HepG2 (cell line): Measurements from ENCODE around the gene DNMT3A. TPM values are rescaled to one million over a fixed set of nuclear protein-coding genes. Genes with fewer than 3 reads are reported as not detected.

Experiments
- ATAC-seq: fragments of 200-7000 bp; cut with Tn5 transposase; 3 replicates; pipeline ENCODE4 v1.9.1; 2020; ENCODE audit warnings: mild to moderate bottlenecking, moderate library complexity
- BruUV-seq: library from RNA; stranded (reverse); fragments of 400-500 nt; replicated peaks from 2 replicates; lab custom pipeline; 2021; lab: Mats Ljungman, UMichigan
- CTCF ChIA-PET: fragments of 300-600 bp; formaldehyde crosslinking; extraction: SDS; loops from one replicate; lab custom pipeline; 2021; ENCODE audit warnings: low total read pairs, inconsistent platforms, low intra/inter-chr PET ratio; lab: Yijun Ruan, JAX
- POLR2A ChIA-PET: fragments of 350-600 bp; sonication (Branson Sonifier 250); formaldehyde crosslinking; loops from one replicate; lab custom pipeline; 2020; ENCODE audit warnings: antibody characterized with exemption, inconsistent platforms; lab: Yijun Ruan, JAX
- DNase-seq: peaks from one replicate; pipeline ENCODE4 v3.0.0-alpha.2; 2015; ENCODE audit warnings: low spot score
- FAIRE-seq: peaks from 3 replicates; lab custom pipeline; 2011; peaks lifted over from hg19 to GRCh38; lab: Jason Lieb, UNC
- H2AFZ ChIP-seq: one replicate; pipeline ENCODE4 v1.6.1; 2011; ENCODE audit warnings: low read length, inconsistent platforms
- H3K27ac ChIP-seq: fragments of 300-600 bp; 3 replicates; pipeline ENCODE4 v1.8.0; 2011; ENCODE audit warnings: mixed run types, mild to moderate bottlenecking, mixed read lengths, low read length, inconsistent platforms; ENCODE audit not compliant: insufficient read depth; ENCODE audit errors: extremely low read length
- H3K27me3 ChIP-seq, 2 experiments: fragments of 200-600 bp in 1 of 2; 2 replicates in 1 of 2; 3 replicates in 1 of 2; pipeline versions ENCODE4 v1.6.0 to v1.8.0; 2011; ENCODE audit warnings: low read length in 2 of 2, mild to moderate bottlenecking in 2 of 2, moderate library complexity in 2 of 2, inconsistent platforms in 1 of 2; ENCODE audit not compliant: insufficient read depth in 2 of 2, control insufficient read depth in 1 of 2
- H3K36me3 ChIP-seq, 2 experiments: fragments of 200-600 bp in 1 of 2; replicated peaks in 1 of 2; 2 replicates in 1 of 2; 3 replicates in 1 of 2; pipeline versions ENCODE4 v1.5.1 to v1.8.0; 2011; ENCODE audit warnings: low read length in 2 of 2, inconsistent platforms in 1 of 2; ENCODE audit not compliant: insufficient read depth in 2 of 2, control insufficient read depth in 1 of 2
- H3K4me1 ChIP-seq: 2 replicates; pipeline ENCODE4 v1.5.1; 2012; ENCODE audit warnings: low read length, inconsistent platforms; ENCODE audit not compliant: insufficient read depth
- H3K4me2 ChIP-seq: 2 replicates; pipeline ENCODE4 v1.6.0; 2011; ENCODE audit warnings: low read depth, low read length, inconsistent platforms
- H3K4me3 ChIP-seq, 3 experiments: fragments of 200-600 bp in 1 of 3; sonication (generic), shearing (Covaris generic) in 1 of 3; replicated peaks in 1 of 3; 2 replicates each; pipeline ENCODE4 v1.5.1; 2011 to 2016; ENCODE audit warnings: low read length in 3 of 3, inconsistent platforms in 2 of 3, low read depth in 2 of 3, mild to moderate bottlenecking in 2 of 3, control low read depth in 1 of 3, mixed read lengths in 1 of 3; ENCODE audit not compliant: insufficient read depth in 1 of 3
- H3K79me2 ChIP-seq: one replicate; pipeline ENCODE4 v1.6.1; 2011; ENCODE audit warnings: low read length, inconsistent platforms; ENCODE audit not compliant: insufficient read depth
- H3K9ac ChIP-seq: 2 replicates; pipeline ENCODE4 v1.6.0; 2011; ENCODE audit warnings: mild to moderate bottlenecking, low read depth, low read length, inconsistent platforms; ENCODE audit not compliant: insufficient read depth
- H3K9me3 ChIP-seq: 2 replicates; pipeline ENCODE4 v1.5.1; 2012; ENCODE audit warnings: mild to moderate bottlenecking, low read length
- H4K20me1 ChIP-seq: 2 replicates; pipeline ENCODE4 v1.6.0; 2011; ENCODE audit warnings: inconsistent platforms, mild to moderate bottlenecking, low read length, moderate library complexity; ENCODE audit not compliant: insufficient read depth
- ATRX ChIP-seq: sonication (generic); formaldehyde crosslinking; IDR thresholded peaks from 2 replicates; pipeline ENCODE4 v1.4.0; 2020; ENCODE audit warnings: missing genetic modification reagents, borderline replicate concordance
- BHLHE40 ChIP-seq: IDR thresholded peaks from 2 replicates; pipeline ENCODE4 v1.6.1; 2011; ENCODE audit warnings: low read length, improper control_type of control experiment
- CC2D1A ChIP-seq: sonication (generic); formaldehyde crosslinking; IDR thresholded peaks from 2 replicates; pipeline ENCODE4 v1.8.1; 2023; ENCODE audit warnings: mild to moderate bottlenecking, missing genetic modification reagents
- ESRRA ChIP-seq: sonication (generic); formaldehyde crosslinking; IDR thresholded peaks from 2 replicates; pipeline ENCODE4 v1.5.1; 2020; ENCODE audit warnings: mild to moderate bottlenecking, low read depth, missing genetic modification reagents
- MATR3 ChIP-seq: sonication (generic); formaldehyde crosslinking; IDR thresholded peaks from 2 replicates; pipeline ENCODE4 v1.4.0; 2020; ENCODE audit warnings: missing genetic modification reagents
- MTF1 ChIP-seq: sonication (generic); formaldehyde crosslinking; IDR thresholded peaks from 2 replicates; pipeline ENCODE4 v1.5.0; 2020; ENCODE audit warnings: missing genetic modification reagents
- NR2C2 ChIP-seq: sonication (generic); formaldehyde crosslinking; IDR thresholded peaks from 2 replicates; pipeline ENCODE4 v1.4.0; 2020; ENCODE audit warnings: missing genetic modification reagents, mild to moderate bottlenecking, moderate library complexity, borderline replicate concordance
- RNF2 ChIP-seq: fragments of 450-650 bp; conservative IDR thresholded peaks from 2 replicates; pipeline ENCODE4 v1.6.1; 2016; ENCODE audit warnings: low read depth
- U2AF1 ChIP-seq: fragments of 200-400 bp; formaldehyde crosslinking; optimal IDR thresholded peaks from 2 replicates; pipeline ENCODE3; 2017; ENCODE audit warnings: mild to moderate bottlenecking, low read depth, low read length
- YEATS4 ChIP-seq: sonication (generic); formaldehyde crosslinking; IDR thresholded peaks from 2 replicates; pipeline ENCODE4 v1.4.0; 2020; ENCODE audit warnings: missing genetic modification reagents, borderline replicate concordance
- ZFP36 ChIP-seq: fragments of 150-350 bp; IDR thresholded peaks from 2 replicates; pipeline ENCODE4 v1.6.1; 2018; ENCODE audit warnings: borderline replicate concordance, low read length, low read depth; ENCODE audit not compliant: partially characterized antibody
- ZNF460 ChIP-seq: sonication (generic); formaldehyde crosslinking; IDR thresholded peaks from 2 replicates; pipeline ENCODE4 v1.5.1; 2020; ENCODE audit warnings: missing genetic modification reagents, mild to moderate bottlenecking, borderline replicate concordance
- ZNF589 ChIP-seq: sonication (generic); formaldehyde crosslinking; conservative IDR thresholded peaks from 2 replicates; pipeline ENCODE4 v1.8.0; 2022; ENCODE audit warnings: mild to moderate bottlenecking, moderate library complexity, missing genetic modification reagents
- WGBS: methylation state at CpG from one replicate; pipeline ENCODE4 v1.1.6; 2017; ENCODE audit warnings: low lambda C conversion rate; 5-methylcytosine and 5-hydroxymethylcytosine counted together
- in situ Hi-C: cut with HindIII; loops from 2 replicates; pipeline ENCODE4 v1.10.0; 2017; ENCODE audit warnings: low pct_unique_long_range_greater_than_20kb; ENCODE audit not compliant: extremely low pct_ligation_motif_present
- intact Hi-C: fragments of 100-400 bp; cut with micrococcal nuclease; formaldehyde crosslinking; loops from one replicate; pipeline ENCODE4 v1.10.0; 2022; ENCODE audit not compliant: unreplicated experiment
- polyA plus RNA-seq, 8 experiments: library from polyadenylated mRNA; depleted of rRNA in 3 of 8; stranded (reverse) in 7 of 8; unstranded in 1 of 8; fragments of >200 nt; fragmentation: Illumina TruSeq in 4 of 8; extraction: Trizol in 4 of 8; gene quantifications; 2 replicates each; pipeline versions ENCODE4 v1.2.1 to v1.2.3, GENCODE V29; 2011 to 2016; ENCODE audit warnings: low read depth in 4 of 8, missing spikeins in 1 of 8, mixed read lengths in 1 of 8; ENCODE audit not compliant: insufficient read depth in 1 of 8
- total RNA-seq, 5 experiments: library from RNA; depleted of rRNA; stranded (reverse); fragments of >200 nt; fragmentation: Illumina TruSeq; extraction: Trizol; gene quantifications; 2 replicates each; pipeline ENCODE4 v1.2.3, GENCODE V29; 2016; ENCODE audit warnings: low read depth in 1 of 5
- TF ChIP-seq, protein P1 (sequence below): sonication (generic); formaldehyde crosslinking; IDR thresholded peaks from 2 replicates; pipeline ENCODE4 v1.5.1; 2020; ENCODE audit warnings: missing genetic modification reagents, mild to moderate bottlenecking, borderline replicate concordance
- TF ChIP-seq, protein P2 (sequence below): sonication (generic); formaldehyde crosslinking; IDR thresholded peaks from 2 replicates; pipeline ENCODE4 v1.5.0; 2020; ENCODE audit warnings: mild to moderate bottlenecking, missing genetic modification reagents
- TF ChIP-seq, protein P3 (sequence below): sonication (generic); formaldehyde crosslinking; IDR thresholded peaks from 2 replicates; pipeline ENCODE4 v1.5.1; 2020; ENCODE audit warnings: mild to moderate bottlenecking, missing genetic modification reagents, borderline replicate concordance

Gene DNMT3A
- total and polyA plus RNA-seq, 2 of the 13 experiments (the other 11 are each of a cell fraction or from before 2014, with no cell fraction given) = 14.7 to 29.1 TPM

GRCh38 chr2:25313711-25314513 lies 27.8 kb downstream of the DNMT3A start (continued):
- TF ChIP-seq NR2C2 (CRISPR knock-in tag) = no peak
- TF ChIP-seq ATRX (CRISPR knock-in tag) = no peak
- TF ChIP-seq CC2D1A (CRISPR knock-in tag) = no peak

DNA sequence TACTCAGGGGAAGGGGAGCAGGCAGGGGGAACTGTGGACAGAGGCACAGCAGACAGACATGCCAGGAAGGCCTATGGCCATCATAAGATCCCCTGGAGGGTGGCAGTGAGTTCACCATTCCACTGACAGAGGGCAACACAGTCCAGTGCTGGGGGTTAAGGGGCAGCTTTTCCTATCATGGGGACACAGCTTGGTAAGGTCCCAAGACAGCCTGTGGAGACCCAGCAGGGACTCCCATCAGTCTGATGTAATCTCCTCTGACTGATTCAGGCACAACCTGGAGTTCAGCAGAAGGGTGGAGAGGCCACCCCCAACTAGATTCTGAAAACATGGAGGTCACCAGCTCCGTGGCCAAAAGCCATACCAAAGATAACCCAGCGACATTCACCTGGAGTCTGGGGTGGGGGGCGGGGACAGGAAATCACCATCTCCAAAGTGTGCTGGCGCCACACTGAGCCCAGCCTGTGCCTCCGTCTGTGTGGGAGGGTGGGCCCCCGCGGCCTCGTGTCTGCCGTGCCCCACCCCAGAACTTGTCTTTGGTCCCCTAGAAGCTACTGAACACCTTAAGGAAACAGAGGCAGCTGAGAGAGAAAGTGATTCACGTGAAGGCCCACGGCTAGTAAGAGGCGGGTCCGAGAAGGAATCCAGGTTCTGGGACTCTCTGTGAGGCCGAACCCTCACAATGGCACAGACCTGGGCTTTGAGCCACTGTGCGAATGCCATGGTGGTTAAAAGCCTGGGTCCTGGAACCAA lies 28.6 kb downstream of the DNMT3A start:
- DNase-seq = no peak
- no peak for ATAC-seq
- FAIRE-seq = no peak
- intact Hi-C loops = no loop called here
- Histone ChIP-seq H2AFZ (no peak overlapping the region), H3K4me2 (no peak overlapping the region), H3K27me3 (no peaks in the 10 kb centered on the region), H3K36me3 (no peaks in the 10 kb centered on the region), H3K9me3 (no peaks in the 10 kb centered on the region), H4K20me1 (no peaks in the 10 kb centered on the region), H3K9ac (no peak overlapping the region), H3K4me3 (no peak overlapping the region), H3K79me2 (no peaks in the 10 kb centered on the region), H3K4me1 (peaks cover 20% of the 10 kb centered on the region), H3K27ac (no peak overlapping the region)
- ChIA-PET CTCF (no interaction called here), POLR2A (no interaction called here)
- in situ Hi-C loops = no loop called here
- no TSS peak for BruUV-seq
- WGBS = 89% methylated on average over 15 of the region's 15 CpGs
- TF ChIP-seq BHLHE40 (no peak), U2AF1 (no peak), MATR3 (no peak), RNF2 (no peak), ZFP36 (no peak), ESRRA (CRISPR knock-in tag) (no peak), ZNF460 (CRISPR knock-in tag) (no peak), MTF1 (CRISPR knock-in tag) (no peak), ZNF589 (CRISPR knock-in tag) (no peak), YEATS4 (CRISPR knock-in tag) (no peak)
- TF ChIP-seq, protein P1, sequence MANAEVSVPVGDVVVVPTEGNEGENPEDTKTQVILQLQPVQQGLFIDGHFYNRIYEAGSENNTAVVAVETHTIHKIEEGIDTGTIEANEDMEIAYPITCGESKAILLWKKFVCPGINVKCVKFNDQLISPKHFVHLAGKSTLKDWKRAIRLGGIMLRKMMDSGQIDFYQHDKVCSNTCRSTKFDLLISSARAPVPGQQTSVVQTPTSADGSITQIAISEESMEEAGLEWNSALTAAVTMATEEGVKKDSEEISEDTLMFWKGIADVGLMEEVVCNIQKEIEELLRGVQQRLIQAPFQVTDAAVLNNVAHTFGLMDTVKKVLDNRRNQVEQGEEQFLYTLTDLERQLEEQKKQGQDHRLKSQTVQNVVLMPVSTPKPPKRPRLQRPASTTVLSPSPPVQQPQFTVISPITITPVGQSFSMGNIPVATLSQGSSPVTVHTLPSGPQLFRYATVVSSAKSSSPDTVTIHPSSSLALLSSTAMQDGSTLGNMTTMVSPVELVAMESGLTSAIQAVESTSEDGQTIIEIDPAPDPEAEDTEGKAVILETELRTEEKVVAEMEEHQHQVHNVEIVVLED (CRISPR knock-in tag) = no peak
- TF ChIP-seq, protein P2, sequence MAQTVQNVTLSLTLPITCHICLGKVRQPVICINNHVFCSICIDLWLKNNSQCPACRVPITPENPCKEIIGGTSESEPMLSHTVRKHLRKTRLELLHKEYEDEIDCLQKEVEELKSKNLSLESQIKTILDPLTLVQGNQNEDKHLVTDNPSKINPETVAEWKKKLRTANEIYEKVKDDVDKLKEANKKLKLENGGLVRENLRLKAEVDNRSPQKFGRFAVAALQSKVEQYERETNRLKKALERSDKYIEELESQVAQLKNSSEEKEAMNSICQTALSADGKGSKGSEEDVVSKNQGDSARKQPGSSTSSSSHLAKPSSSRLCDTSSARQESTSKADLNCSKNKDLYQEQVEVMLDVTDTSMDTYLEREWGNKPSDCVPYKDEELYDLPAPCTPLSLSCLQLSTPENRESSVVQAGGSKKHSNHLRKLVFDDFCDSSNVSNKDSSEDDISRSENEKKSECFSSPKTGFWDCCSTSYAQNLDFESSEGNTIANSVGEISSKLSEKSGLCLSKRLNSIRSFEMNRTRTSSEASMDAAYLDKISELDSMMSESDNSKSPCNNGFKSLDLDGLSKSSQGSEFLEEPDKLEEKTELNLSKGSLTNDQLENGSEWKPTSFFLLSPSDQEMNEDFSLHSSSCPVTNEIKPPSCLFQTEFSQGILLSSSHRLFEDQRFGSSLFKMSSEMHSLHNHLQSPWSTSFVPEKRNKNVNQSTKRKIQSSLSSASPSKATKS = no peak
- TF ChIP-seq, protein P3, sequence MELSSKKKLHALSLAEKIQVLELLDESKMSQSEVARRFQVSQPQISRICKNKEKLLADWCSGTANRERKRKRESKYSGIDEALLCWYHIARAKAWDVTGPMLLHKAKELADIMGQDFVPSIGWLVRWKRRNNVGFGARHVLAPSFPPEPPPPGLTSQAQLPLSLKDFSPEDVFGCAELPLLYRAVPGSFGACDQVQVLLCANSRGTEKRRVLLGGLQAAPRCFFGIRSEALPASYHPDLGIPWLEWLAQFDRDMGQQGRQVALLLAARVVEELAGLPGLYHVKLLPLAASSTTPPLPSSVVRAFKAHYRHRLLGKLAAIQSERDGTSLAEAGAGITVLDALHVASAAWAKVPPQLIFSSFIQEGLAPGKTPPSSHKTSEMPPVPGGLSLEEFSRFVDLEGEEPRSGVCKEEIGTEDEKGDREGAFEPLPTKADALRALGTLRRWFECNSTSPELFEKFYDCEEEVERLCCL = no peak
